ENCODE measurements around the gene TIGAR.

TIGAR gene

DNA sequence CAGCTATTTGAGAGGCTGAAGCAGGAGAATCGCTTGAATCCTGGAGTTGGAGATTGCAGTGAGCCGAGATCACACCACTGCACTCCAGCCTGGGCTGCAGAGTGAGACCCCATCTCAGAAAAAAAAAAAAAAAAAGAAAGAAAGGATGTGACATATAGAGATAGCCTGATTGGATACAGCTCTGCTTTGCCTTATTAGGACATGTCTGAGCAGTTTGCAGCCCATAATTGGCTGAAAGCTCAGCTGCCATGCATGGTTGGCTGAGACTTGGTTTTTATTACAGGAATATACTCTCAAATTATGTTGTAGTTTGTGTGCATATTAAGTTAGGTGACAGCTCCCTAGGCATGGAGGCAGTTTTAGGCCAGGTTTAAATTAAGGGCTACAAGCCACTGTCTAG lies 6.3 kb downstream of the TIGAR start:
- TF ChIP-seq, protein P1, sequence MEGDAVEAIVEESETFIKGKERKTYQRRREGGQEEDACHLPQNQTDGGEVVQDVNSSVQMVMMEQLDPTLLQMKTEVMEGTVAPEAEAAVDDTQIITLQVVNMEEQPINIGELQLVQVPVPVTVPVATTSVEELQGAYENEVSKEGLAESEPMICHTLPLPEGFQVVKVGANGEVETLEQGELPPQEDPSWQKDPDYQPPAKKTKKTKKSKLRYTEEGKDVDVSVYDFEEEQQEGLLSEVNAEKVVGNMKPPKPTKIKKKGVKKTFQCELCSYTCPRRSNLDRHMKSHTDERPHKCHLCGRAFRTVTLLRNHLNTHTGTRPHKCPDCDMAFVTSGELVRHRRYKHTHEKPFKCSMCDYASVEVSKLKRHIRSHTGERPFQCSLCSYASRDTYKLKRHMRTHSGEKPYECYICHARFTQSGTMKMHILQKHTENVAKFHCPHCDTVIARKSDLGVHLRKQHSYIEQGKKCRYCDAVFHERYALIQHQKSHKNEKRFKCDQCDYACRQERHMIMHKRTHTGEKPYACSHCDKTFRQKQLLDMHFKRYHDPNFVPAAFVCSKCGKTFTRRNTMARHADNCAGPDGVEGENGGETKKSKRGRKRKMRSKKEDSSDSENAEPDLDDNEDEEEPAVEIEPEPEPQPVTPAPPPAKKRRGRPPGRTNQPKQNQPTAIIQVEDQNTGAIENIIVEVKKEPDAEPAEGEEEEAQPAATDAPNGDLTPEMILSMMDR (IDR thresholded peaks at IDR 0.05; ENCODE audit: extremely low read depth, missing control alignments): no peak
- DNase-seq (ENCODE audit: low spot score): no peak

DNA sequence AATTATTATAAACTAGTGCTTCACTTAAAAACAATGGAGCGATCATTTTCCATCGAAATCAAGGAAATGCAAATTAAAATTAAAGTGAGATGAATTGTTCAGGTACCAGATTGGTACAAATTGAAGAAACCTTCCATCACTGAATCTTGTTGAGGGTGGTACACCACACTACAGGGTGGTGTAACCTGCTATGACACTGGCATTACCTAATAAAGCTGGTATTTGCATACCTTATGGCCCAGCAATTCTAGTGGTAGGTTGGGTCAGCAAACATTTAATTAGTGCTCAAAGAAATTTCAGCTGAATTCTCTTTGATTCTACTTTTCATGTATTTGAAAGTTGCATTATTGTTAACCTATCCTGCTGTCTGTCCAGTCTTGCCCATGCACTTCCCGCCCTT lies 9.2 kb downstream of the TIGAR start:
- DNase-seq (ENCODE audit: low spot score): no peak
- TF ChIP-seq, protein P1 (IDR thresholded peaks at IDR 0.05; ENCODE audit: extremely low read depth, missing control alignments): no peak

DNA sequence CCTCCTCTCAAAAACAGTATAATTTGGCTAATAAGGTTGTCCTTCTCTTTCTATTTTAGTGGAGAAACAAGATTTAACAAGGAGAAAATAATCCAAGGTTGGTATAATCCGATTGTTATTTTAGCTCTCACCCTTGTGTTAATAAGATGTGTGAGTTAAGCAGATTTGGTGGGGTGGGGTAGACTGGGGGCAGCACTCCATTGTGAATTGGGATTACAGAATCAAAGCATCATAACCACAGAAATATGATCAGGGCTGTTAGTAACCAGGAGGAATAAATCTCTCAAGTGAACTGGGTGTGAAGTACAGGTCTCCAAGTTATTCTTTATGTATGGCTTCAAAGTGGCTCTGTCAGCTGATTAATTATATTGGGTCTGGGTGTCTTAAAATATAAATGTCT lies 10.2 kb downstream of the TIGAR start:
- TF ChIP-seq, protein P1 (IDR thresholded peaks at IDR 0.05; ENCODE audit: extremely low read depth, missing control alignments): no peak
- no peak for DNase-seq (ENCODE audit: low spot score)

DNA sequence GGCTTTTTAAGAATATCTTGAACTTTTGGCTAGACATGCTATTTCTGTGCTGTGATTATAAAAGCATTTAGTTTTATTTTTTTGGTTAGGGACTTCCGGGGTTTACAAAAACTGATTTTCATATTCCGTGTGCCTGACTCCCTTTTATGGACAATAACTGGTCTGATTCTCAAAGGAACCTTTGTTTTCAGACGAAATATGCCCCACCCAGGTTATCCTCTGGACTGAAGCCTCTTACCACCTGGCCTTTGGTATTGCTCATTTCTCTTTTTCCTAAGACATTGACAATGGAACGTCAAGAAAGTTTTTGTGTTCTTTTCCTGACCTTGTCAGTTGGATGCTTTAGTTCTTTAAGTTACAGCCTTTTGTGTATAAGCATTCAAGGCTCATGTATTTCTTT lies 10.8 kb downstream of the TIGAR start:
- TF ChIP-seq, protein P1 (IDR thresholded peaks at IDR 0.05; ENCODE audit: extremely low read depth, missing control alignments): no peak
- no peak for DNase-seq (ENCODE audit: low spot score)

DNA sequence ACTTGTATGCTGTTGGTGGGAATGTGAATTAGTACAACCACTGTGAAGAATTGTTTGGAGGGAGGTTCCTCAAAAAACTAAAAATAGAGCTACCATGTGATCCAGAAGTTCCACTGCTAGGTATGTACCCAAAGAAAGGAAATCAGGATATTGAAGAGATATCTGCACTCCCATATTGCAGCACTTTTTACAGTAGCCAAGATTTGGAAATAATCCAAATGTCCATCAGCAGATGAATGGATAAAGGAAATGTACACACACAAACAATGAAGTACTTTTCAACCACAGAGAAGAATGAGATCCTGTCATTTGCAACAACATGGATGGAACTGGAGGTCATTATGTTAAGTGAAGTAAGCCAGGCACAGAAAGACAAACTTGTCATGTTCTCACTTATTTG lies 25.9 kb downstream of the TIGAR start:
- DNase-seq (ENCODE audit: low spot score): no peak
- TF ChIP-seq, protein P1 (IDR thresholded peaks at IDR 0.05; ENCODE audit: extremely low read depth, missing control alignments): no peak

DNA sequence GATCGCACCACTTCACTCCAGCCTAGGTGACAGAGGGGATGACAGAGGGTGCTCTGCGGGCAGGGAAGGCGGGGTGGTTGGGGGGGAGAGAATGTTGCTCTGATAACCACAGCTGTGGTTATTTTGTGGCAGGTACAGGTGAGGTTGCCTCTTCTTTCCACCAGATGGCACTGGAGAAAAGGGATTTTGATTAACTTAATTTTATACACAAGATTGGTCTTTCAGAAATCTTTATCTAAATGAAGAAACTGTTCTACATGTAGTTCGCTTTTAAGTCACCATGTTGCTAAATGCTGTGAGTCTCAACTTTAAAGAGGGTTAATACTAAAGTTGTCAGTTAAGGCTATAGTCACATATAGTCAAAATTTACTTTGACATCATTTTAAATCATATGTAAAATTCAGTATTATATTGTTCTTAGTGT lies 32.8 kb downstream of the TIGAR start:
- no peak for DNase-seq (ENCODE audit: low spot score)
- TF ChIP-seq, protein P1 (IDR thresholded peaks at IDR 0.05; ENCODE audit: extremely low read depth, missing control alignments): peak; percentile 11

DNA sequence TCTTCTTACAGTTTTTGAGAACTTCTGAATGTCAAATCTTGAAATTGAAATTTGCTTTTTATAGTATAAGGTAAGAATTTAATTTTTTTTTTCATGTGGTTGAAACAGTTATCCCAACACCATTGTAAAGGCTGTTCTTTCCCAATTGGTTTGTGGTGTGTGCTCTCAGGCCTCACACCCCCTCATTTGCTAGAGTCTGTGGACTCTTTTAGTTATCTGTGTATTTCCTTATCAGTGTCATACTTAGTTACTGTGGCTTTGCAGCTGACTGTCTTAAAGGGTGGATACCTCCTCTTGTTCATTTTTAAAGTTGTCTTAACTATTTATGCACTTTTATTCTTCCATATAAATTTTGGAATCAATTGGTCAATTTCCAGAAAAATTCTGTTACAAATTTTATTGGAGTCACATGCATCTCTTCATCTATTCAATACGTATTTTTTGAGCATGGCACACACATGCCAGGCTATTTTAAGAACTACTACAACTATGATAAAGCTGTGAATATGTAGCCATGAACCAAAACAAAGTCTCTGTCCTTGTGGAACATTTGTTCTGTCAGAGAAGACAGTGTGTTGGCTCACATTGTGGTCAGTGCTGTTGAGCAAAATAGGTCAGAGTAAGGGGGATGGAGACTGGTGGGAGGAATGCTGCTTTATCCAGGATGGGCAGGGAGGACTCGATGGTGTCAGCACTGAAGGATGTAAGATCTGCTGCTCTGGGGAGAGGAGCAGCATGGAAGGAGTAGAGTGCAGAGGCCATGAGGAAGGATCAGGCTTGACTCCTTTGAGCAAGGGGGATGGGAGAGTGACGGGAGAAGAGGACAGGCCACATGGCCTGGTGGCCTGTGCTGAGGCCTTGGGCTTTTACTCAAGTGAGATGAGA lies 34.4 kb downstream of the TIGAR start:
- DNase-seq (ENCODE audit: low spot score): no peak
- TF ChIP-seq, protein P1 (IDR thresholded peaks at IDR 0.05; ENCODE audit: extremely low read depth, missing control alignments): no peak
